K562 (cell line): ENCODE measurements around the gene JADE2. TPM values are rescaled to one million over a fixed set of nuclear protein-coding genes. Genes with fewer than 3 reads are reported as not detected.

Experiments
- ATF1 ChIP-seq, 2 experiments: fragments of 450-650 bp in 1 of 2; IDR thresholded peaks; 2 replicates each; pipeline ENCODE4 v1.6.1; 2016; ENCODE audit warnings: missing compliant biosample characterization in 1 of 2, missing genetic modification characterization in 1 of 2
- ATF2 ChIP-seq: sonication (generic); formaldehyde crosslinking; IDR thresholded peaks from 2 replicates; pipeline ENCODE4 v1.8.1; 2022; ENCODE audit warnings: missing genetic modification reagents
- ATF7 ChIP-seq: fragments of 450-650 bp; IDR thresholded peaks from 2 replicates; pipeline ENCODE4 v1.7.1; 2014; ENCODE audit warnings: mild to moderate bottlenecking, moderate library complexity
- CREBBP ChIP-seq: IDR thresholded peaks from one replicate; pipeline ENCODE4 v1.6.1; 2012; ENCODE audit warnings: low read depth, mild to moderate bottlenecking, control low read depth, inconsistent platforms, low read length
- KAT8 ChIP-seq: fragments of 450-650 bp; IDR thresholded peaks from 2 replicates; pipeline ENCODE4 v1.6.1; 2016; ENCODE audit warnings: low read depth, mild to moderate bottlenecking
- KLF13 ChIP-seq: fragments of 450-650 bp; IDR thresholded peaks from 2 replicates; pipeline ENCODE4 v1.6.1; 2016; ENCODE audit warnings: missing genetic modification characterization, low read depth, mild to moderate bottlenecking, missing compliant biosample characterization, moderate library complexity, borderline replicate concordance
- LARP7 ChIP-seq: fragments of 450-650 bp; IDR thresholded peaks from 2 replicates; pipeline ENCODE4 v1.6.1; 2016
- MEIS2 ChIP-seq: fragments of 450-650 bp; IDR thresholded peaks from 2 replicates; pipeline ENCODE4 v1.6.1; 2014; ENCODE audit warnings: mild to moderate bottlenecking; ENCODE audit not compliant: partially characterized antibody
- NR2C1 ChIP-seq, 2 experiments: fragments of 450-650 bp; IDR thresholded peaks; 2 replicates each; pipeline ENCODE4 v1.6.1; 2017; ENCODE audit warnings: mild to moderate bottlenecking in 2 of 2, antibody characterized with exemption in 1 of 2, inconsistent platforms in 1 of 2, missing compliant biosample characterization in 1 of 2, missing genetic modification characterization in 1 of 2
- SMARCA4 ChIP-seq: fragments of 450-650 bp; IDR thresholded peaks from 2 replicates; pipeline ENCODE4 v1.6.1; 2016
- ZNF398 ChIP-seq: fragments of 250-450 bp; sonication (Bioruptor Pico); IDR thresholded peaks from 2 replicates; pipeline ENCODE4 v1.8.0; 2021; ENCODE audit warnings: moderate library complexity, mild to moderate bottlenecking, inconsistent platforms
- polyA plus RNA-seq, 8 experiments: library from polyadenylated mRNA; depleted of rRNA in 4 of 8; stranded (reverse) in 5 of 8; unstranded in 3 of 8; fragments of >200 nt; fragmentation: Nextera tagmentation in 2 of 8; fragmentation: Illumina TruSeq in 1 of 8; extraction: Ambion mirVana in 2 of 8; extraction: Trizol in 1 of 8; gene quantifications; 2 replicates each; pipeline versions ENCODE4 v1.2.1 to v1.2.3, GENCODE V29; 2011 to 2014; ENCODE audit warnings: inconsistent platforms in 1 of 8, missing spikeins in 1 of 8
- total RNA-seq, 7 experiments: library from RNA; depleted of rRNA in 6 of 7; stranded (reverse); fragments of >200 nt in 6 of 7; fragmentation: Illumina TruSeq in 2 of 7; extraction: Trizol in 2 of 7; gene quantifications; 2 replicates each; pipeline versions ENCODE4 v1.2.1 to v1.2.3, GENCODE V29; 2011 to 2021; ENCODE audit warnings: low replicate concordance in 1 of 7
- TF ChIP-seq, protein P1 (sequence below): sonication (generic); formaldehyde crosslinking; IDR thresholded peaks from 2 replicates; pipeline ENCODE4 v1.8.0; 2023; ENCODE audit warnings: mild to moderate bottlenecking, missing genetic modification reagents
- TF ChIP-seq, protein P2 (sequence below): sonication (generic); formaldehyde crosslinking; IDR thresholded peaks from 2 replicates; pipeline ENCODE4 v1.8.1; 2023; ENCODE audit warnings: missing genetic modification reagents, mild to moderate bottlenecking, borderline replicate concordance
- TF ChIP-seq, protein P3 (sequence below): fragments of 250-450 bp; sonication (Bioruptor Pico); IDR thresholded peaks from 2 replicates; pipeline ENCODE4 v1.5.0; 2021

JADE2 gene
- total and polyA plus RNA-seq, 9 of the 15 experiments (the other 6 are each of a cell fraction or from before 2014, with no cell fraction given), result 0.50 to 23.3 (median 9.1) TPM

DNA sequence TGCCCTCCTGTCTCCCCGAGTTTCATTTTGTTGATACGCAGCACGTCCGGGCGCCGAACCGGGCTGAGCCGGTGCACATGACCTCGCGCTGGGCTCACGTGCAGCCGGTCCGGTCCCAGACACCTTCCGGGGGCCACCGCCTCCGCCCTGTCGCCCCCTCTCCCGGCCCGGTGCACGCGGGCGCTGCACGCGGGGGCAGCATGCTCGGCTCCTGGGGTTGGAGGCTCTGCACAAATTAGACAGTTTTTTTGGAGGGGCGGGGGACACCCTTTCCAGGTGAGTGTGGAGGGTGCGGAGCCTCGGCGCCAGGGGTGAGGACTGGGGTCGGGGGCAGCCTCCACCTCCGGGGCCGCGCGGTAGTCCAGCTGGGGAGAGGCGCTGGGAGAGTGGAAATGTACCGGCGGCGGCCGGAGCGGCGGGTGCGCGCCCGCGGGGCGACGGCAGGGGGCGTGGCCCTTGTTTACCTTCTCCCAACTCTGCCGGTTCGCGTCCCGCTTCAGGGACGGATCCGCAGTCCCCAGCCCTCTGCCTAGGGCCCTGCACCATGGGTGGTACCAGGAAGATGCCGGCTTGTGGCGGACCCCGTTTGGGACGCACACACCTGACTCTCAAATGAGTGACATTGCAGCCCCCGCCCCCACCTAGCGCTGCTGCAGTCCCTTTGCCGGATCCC is 1.1 kb downstream of the JADE2 start (continued):
- TF ChIP-seq, protein P1, sequence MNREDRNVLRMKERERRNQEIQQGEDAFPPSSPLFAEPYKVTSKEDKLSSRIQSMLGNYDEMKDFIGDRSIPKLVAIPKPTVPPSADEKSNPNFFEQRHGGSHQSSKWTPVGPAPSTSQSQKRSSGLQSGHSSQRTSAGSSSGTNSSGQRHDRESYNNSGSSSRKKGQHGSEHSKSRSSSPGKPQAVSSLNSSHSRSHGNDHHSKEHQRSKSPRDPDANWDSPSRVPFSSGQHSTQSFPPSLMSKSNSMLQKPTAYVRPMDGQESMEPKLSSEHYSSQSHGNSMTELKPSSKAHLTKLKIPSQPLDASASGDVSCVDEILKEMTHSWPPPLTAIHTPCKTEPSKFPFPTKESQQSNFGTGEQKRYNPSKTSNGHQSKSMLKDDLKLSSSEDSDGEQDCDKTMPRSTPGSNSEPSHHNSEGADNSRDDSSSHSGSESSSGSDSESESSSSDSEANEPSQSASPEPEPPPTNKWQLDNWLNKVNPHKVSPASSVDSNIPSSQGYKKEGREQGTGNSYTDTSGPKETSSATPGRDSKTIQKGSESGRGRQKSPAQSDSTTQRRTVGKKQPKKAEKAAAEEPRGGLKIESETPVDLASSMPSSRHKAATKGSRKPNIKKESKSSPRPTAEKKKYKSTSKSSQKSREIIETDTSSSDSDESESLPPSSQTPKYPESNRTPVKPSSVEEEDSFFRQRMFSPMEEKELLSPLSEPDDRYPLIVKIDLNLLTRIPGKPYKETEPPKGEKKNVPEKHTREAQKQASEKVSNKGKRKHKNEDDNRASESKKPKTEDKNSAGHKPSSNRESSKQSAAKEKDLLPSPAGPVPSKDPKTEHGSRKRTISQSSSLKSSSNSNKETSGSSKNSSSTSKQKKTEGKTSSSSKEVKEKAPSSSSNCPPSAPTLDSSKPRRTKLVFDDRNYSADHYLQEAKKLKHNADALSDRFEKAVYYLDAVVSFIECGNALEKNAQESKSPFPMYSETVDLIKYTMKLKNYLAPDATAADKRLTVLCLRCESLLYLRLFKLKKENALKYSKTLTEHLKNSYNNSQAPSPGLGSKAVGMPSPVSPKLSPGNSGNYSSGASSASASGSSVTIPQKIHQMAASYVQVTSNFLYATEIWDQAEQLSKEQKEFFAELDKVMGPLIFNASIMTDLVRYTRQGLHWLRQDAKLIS (CRISPR knock-in tag), result peak; percentile 55; the same call in 1 of the 2 replicates
- no peak for TF ChIP-seq ATF1 (CRISPR knock-in tag; IDR thresholded peaks at IDR 0.05)
- peak; percentile 26 for TF ChIP-seq ATF1 (tag; IDR thresholded peaks at IDR 0.05)
- TF ChIP-seq ATF2 (CRISPR knock-in tag), result no peak
- no peak for TF ChIP-seq CREBBP
- no peak for TF ChIP-seq SMARCA4
- TF ChIP-seq, protein P2, sequence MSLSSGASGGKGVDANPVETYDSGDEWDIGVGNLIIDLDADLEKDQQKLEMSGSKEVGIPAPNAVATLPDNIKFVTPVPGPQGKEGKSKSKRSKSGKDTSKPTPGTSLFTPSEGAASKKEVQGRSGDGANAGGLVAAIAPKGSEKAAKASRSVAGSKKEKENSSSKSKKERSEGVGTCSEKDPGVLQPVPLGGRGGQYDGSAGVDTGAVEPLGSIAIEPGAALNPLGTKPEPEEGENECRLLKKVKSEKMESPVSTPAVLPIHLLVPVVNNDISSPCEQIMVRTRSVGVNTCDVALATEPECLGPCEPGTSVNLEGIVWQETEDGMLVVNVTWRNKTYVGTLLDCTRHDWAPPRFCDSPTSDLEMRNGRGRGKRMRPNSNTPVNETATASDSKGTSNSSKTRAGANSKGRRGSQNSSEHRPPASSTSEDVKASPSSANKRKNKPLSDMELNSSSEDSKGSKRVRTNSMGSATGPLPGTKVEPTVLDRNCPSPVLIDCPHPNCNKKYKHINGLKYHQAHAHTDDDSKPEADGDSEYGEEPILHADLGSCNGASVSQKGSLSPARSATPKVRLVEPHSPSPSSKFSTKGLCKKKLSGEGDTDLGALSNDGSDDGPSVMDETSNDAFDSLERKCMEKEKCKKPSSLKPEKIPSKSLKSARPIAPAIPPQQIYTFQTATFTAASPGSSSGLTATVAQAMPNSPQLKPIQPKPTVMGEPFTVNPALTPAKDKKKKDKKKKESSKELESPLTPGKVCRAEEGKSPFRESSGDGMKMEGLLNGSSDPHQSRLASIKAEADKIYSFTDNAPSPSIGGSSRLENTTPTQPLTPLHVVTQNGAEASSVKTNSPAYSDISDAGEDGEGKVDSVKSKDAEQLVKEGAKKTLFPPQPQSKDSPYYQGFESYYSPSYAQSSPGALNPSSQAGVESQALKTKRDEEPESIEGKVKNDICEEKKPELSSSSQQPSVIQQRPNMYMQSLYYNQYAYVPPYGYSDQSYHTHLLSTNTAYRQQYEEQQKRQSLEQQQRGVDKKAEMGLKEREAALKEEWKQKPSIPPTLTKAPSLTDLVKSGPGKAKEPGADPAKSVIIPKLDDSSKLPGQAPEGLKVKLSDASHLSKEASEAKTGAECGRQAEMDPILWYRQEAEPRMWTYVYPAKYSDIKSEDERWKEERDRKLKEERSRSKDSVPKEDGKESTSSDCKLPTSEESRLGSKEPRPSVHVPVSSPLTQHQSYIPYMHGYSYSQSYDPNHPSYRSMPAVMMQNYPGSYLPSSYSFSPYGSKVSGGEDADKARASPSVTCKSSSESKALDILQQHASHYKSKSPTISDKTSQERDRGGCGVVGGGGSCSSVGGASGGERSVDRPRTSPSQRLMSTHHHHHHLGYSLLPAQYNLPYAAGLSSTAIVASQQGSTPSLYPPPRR (CRISPR knock-in tag), result no peak
- TF ChIP-seq KLF13, result peak; percentile 97
- TF ChIP-seq KAT8, result no peak
- no peak for TF ChIP-seq LARP7
- TF ChIP-seq, protein P3, sequence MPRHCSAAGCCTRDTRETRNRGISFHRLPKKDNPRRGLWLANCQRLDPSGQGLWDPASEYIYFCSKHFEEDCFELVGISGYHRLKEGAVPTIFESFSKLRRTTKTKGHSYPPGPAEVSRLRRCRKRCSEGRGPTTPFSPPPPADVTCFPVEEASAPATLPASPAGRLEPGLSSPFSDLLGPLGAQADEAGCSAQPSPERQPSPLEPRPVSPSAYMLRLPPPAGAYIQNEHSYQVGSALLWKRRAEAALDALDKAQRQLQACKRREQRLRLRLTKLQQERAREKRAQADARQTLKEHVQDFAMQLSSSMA (CRISPR knock-in tag), result no peak
- TF ChIP-seq MEIS2, result no peak
- TF ChIP-seq ATF7, result peak; percentile 11; the same call in 1 of the 2 replicates
- no peak for TF ChIP-seq ZNF398 (CRISPR knock-in tag)
- TF ChIP-seq NR2C1 (IDR thresholded peaks at IDR 0.05), result no peak
- no peak for TF ChIP-seq NR2C1 (tag; IDR thresholded peaks at IDR 0.05)
